Measurements from ENCODE around the gene TTC34. TPM values are rescaled to one million over a fixed set of nuclear protein-coding genes. Genes with fewer than 3 reads are reported as not detected.

TTC34 gene
- polyA plus RNA-seq, 1 donor (not counting 4 experiments of a cell fraction or from before 2014, with no cell fraction given): 0.04 TPM

GRCh38 chr1:2604156-2604843, 197.2 kb downstream of the TTC34 start:
- TF ChIP-seq EZH2 (IDR thresholded peaks at IDR 0.05; ENCODE audit: low read length) (no peak), CTCF (optimal IDR thresholded peaks at IDR 0.05 in 1 of 3, IDR thresholded peaks at IDR 0.05 in 1 of 3, conservative IDR thresholded peaks at IDR 0.05 in 1 of 3; ENCODE audit: extremely low read depth in 1 of 3, insufficient read depth in 2 of 3, low read length in 3 of 3) (no peak)
- Histone ChIP-seq H3K27me3 (ENCODE audit: control insufficient read depth, extremely low read depth, insufficient read depth, low read length) (no peaks in the 10 kb centered on the region), H3K79me2 (ENCODE audit: control insufficient read depth, insufficient read depth, low read length) (no peaks in the 10 kb centered on the region), H3K9me1 (ENCODE audit: control insufficient read depth, extremely low read depth, insufficient read depth, low read length) (no peaks in the 10 kb centered on the region), H3K4me3 (ENCODE audit: control insufficient read depth in 2 of 3, extremely low read depth in 1 of 3, insufficient read depth in 2 of 3, low read depth in 1 of 3, low read length in 3 of 3) (no peak overlapping the region), H2AFZ (ENCODE audit: control insufficient read depth, low read length) (no peak overlapping the region), H3K36me3 (ENCODE audit: control insufficient read depth in 2 of 2, extremely low read depth in 1 of 2, insufficient read depth in 2 of 2, low read length in 2 of 2) (no peaks in the 10 kb centered on the region), H3K9me3 (ENCODE audit: control insufficient read depth, low read depth, low read length) (no peaks in the 10 kb centered on the region), H3K27ac (ENCODE audit: control insufficient read depth, insufficient read depth, low read length) (no peak overlapping the region), H3K9ac (ENCODE audit: control insufficient read depth, extremely low read depth, insufficient read depth, low read length) (no peak overlapping the region), H3K4me2 (ENCODE audit: control insufficient read depth, extremely low read depth, insufficient read depth, low read depth, low read length) (no peak overlapping the region), H4K20me1 (ENCODE audit: control insufficient read depth, extremely low read depth, insufficient read depth, low read length) (no peaks in the 10 kb centered on the region), H3K4me1 (ENCODE audit: control insufficient read depth, extremely low read depth, insufficient read depth, low read length) (no peaks in the 10 kb centered on the region)
- dilution Hi-C loops (cut with MboI; ENCODE audit: extremely low pct_ligation_motif_present, low sequenced_read_pairs): no loop called here
- no peak for DNase-seq (ENCODE audit: low read depth, low spot score)
- FAIRE-seq: no peak

DNA sequence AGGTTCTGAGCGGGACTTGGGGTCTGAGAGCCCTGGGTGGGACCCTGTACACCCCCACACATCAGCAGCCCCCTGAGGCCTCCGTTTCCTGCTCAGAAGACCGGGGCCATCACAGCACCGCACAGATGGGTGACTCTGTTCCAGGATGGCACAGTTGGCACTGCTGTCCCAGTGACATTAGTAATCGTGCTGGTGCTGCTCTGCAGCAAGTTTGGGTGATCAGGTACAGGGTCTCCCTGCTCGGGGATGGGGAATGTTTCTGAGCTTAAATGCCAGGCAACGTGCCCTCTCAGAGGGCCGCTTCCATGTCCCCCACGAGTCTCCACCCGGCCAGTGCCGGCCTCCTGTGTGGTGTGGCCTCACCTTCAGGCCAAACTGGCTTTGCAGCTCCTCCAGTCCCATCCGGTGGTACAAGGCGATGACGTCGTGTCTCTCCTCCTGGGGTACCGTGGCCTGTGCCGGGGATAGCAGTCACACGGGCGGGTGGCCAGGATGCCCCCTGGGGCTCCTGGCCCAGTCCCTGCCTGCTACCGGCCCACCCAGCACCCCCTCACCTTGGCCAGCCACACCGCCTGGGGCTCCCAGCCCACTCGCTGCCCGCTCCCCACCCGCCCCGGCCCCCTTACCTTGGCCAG, 197.9 kb downstream of the TTC34 start:
- DNase-seq (ENCODE audit: low read depth, low spot score): no peak
- no peak overlapping the region for H3K4me3 ChIP-seq (ENCODE audit: control insufficient read depth in 2 of 3, extremely low read depth in 1 of 3, insufficient read depth in 2 of 3, low read depth in 1 of 3, low read length in 3 of 3)
- dilution Hi-C loops (cut with MboI; ENCODE audit: extremely low pct_ligation_motif_present, low sequenced_read_pairs): no loop called here

More for the DNA sequence above, 197.9 kb downstream of the TTC34 start:
- Histone ChIP-seq H3K9me1 (ENCODE audit: control insufficient read depth, extremely low read depth, insufficient read depth, low read length) (no peaks in the 10 kb centered on the region), H4K20me1 (ENCODE audit: control insufficient read depth, extremely low read depth, insufficient read depth, low read length) (no peaks in the 10 kb centered on the region), H3K9me3 (ENCODE audit: control insufficient read depth, low read depth, low read length) (no peaks in the 10 kb centered on the region), H3K4me2 (ENCODE audit: control insufficient read depth, extremely low read depth, insufficient read depth, low read depth, low read length) (no peak overlapping the region), H3K36me3 (ENCODE audit: control insufficient read depth in 2 of 2, extremely low read depth in 1 of 2, insufficient read depth in 2 of 2, low read length in 2 of 2) (no peaks in the 10 kb centered on the region), H3K79me2 (ENCODE audit: control insufficient read depth, insufficient read depth, low read length) (no peaks in the 10 kb centered on the region), H3K4me1 (ENCODE audit: control insufficient read depth, extremely low read depth, insufficient read depth, low read length) (no peaks in the 10 kb centered on the region), H2AFZ (ENCODE audit: control insufficient read depth, low read length) (no peak overlapping the region), H3K9ac (ENCODE audit: control insufficient read depth, extremely low read depth, insufficient read depth, low read length) (no peak overlapping the region), H3K27me3 (ENCODE audit: control insufficient read depth, extremely low read depth, insufficient read depth, low read length) (no peaks in the 10 kb centered on the region), H3K27ac (ENCODE audit: control insufficient read depth, insufficient read depth, low read length) (no peak overlapping the region)
- TF ChIP-seq EZH2 (IDR thresholded peaks at IDR 0.05; ENCODE audit: low read length) (no peak), CTCF (optimal IDR thresholded peaks at IDR 0.05 in 1 of 3, IDR thresholded peaks at IDR 0.05 in 1 of 3, conservative IDR thresholded peaks at IDR 0.05 in 1 of 3; ENCODE audit: extremely low read depth in 1 of 3, insufficient read depth in 2 of 3, low read length in 3 of 3) (no peak)
- no peak for FAIRE-seq
